Measurements from ENCODE around the gene DSG3. TPM values are rescaled to one million over a fixed set of nuclear protein-coding genes. Genes with fewer than 3 reads are reported as not detected.

Gene DSG3
- total RNA-seq, 4 donors from 2014 or later = 79.9 to 167 (median 122) TPM

GRCh38 chr18:31446854-31447253 lies 687 bp upstream of the DSG3 start:
- no peak overlapping the region for H3K4me3 ChIP-seq (ENCODE audit: low read depth, poor library complexity, severe bottlenecking)
- 73 to 78% methylated on average over 3 of the region's 3 CpGs for WGBS, 2 donors
- intact Hi-C loops (cut with DNase I; ENCODE audit: low total_unique reads) = no loop called here
- TF ChIP-seq POLR2A (IDR thresholded peaks at IDR 0.05) = no peak
- no peak for TF ChIP-seq CTCF (IDR thresholded peaks at IDR 0.05)
- no peak for DNase-seq (ENCODE audit: low spot score in 2 of 2)

- no peak for DNase-seq (ENCODE audit: low spot score in 2 of 2)
- intact Hi-C loops (cut with DNase I; ENCODE audit: low total_unique reads) = no loop called here
- TF ChIP-seq POLR2A (IDR thresholded peaks at IDR 0.05) (no peak), CTCF (IDR thresholded peaks at IDR 0.05) (no peak)
- H3K4me3 ChIP-seq (ENCODE audit: low read depth, poor library complexity, severe bottlenecking) = no peak overlapping the region
Observed at GRCh38 chr18:31450409-31450808, 2.9 kb downstream of the DSG3 start.

GRCh38 chr18:31451625-31452024 lies 4.1 kb downstream of the DSG3 start:
- intact Hi-C loops (cut with DNase I; ENCODE audit: low total_unique reads) = no loop called here
- TF ChIP-seq POLR2A (IDR thresholded peaks at IDR 0.05) (no peak), CTCF (IDR thresholded peaks at IDR 0.05) (no peak)
- no peak for DNase-seq (ENCODE audit: low spot score in 2 of 2)
- 50 to 52% methylated on average over 1 of the region's 1 CpG for WGBS, 2 donors
- no peak overlapping the region for H3K4me3 ChIP-seq (ENCODE audit: low read depth, poor library complexity, severe bottlenecking)

GRCh38 chr18:31454066-31454708 lies 6.6 kb downstream of the DSG3 start:
- TF ChIP-seq CTCF (IDR thresholded peaks at IDR 0.05) (no peak), POLR2A (IDR thresholded peaks at IDR 0.05) (no peak)
- 44 to 50% methylated on average over 3 of the region's 3 CpGs for WGBS, 2 donors
- DNase-seq (ENCODE audit: low spot score in 2 of 2) = no peak
- intact Hi-C loops (cut with DNase I; ENCODE audit: low total_unique reads) = no loop called here
- H3K4me3 ChIP-seq (ENCODE audit: low read depth, poor library complexity, severe bottlenecking) = no peak overlapping the region

GRCh38 chr18:31469629-31470028 lies 22.1 kb downstream of the DSG3 start:
- intact Hi-C loops (cut with DNase I; ENCODE audit: low total_unique reads) = no loop called here
- H3K4me3 ChIP-seq (ENCODE audit: low read depth, poor library complexity, severe bottlenecking) = no peak overlapping the region
- WGBS, 2 donors = 94 to 96% methylated on average over 1 of the region's 1 CpG
- no peak for DNase-seq (ENCODE audit: low spot score in 2 of 2)
- TF ChIP-seq POLR2A (IDR thresholded peaks at IDR 0.05) (no peak), CTCF (IDR thresholded peaks at IDR 0.05) (no peak)

GRCh38 chr18:31478688-31479087 lies 31.1 kb downstream of the DSG3 start:
- H3K4me3 ChIP-seq (ENCODE audit: low read depth, poor library complexity, severe bottlenecking) = no peak overlapping the region
- 91 to 95% methylated on average over 10 of the region's 10 CpGs for WGBS, 2 donors
- intact Hi-C loops (cut with DNase I; ENCODE audit: low total_unique reads) = no loop called here
- DNase-seq (ENCODE audit: low spot score in 2 of 2) = no peak
- TF ChIP-seq CTCF (IDR thresholded peaks at IDR 0.05) (no peak), POLR2A (IDR thresholded peaks at IDR 0.05) (no peak)
